ENCODE data around the gene MRPL48.

Gene MRPL48

GRCh38 chr11:73907191-73907590, 119.5 kb downstream of the MRPL48 start:
- DNase-seq = no peak

GRCh38 chr11:73912026-73912425, 124.4 kb downstream of the MRPL48 start:
- no peak for DNase-seq

DNA sequence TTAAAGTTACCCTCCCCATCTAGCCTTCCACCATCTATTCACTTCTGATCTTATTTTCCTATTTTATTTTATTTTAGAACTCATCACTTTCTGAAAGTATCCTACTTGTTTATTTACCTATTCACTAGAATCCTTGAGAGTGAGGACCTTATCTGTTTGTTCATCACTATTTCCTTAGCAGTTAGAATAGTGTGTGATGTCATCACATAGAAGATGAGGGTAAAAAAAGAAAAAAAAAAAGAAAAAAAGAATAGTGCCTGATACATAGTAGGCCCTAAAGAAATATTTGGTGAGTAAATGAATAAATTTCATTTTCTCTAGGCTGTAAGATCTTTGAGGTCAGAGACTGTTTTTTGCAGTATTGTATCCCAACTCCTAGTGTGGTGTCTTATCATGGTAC, 125.8 kb downstream of the MRPL48 start:
- DNase-seq = no peak

DNA sequence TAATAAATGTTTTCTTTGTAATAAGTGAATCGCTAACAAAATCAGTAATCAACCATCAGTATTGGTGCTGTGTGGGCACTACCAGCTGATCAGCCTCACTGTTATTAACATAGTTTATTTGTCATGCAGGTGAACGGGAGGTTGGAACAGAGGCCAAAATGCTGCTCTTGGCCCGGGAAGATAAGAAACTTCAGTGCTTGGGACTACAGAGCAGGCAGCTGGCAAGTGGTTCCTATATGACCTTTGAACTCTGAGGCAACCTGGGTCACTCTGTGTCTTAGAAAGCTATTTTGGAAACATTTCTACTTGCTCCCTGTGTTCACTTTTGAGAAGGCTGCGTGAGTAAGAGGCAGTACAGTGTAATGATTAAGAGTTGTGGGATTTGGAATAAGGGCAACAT, 126.6 kb downstream of the MRPL48 start:
- no peak for DNase-seq
